Fibroblast of pulmonary artery (primary cell): ENCODE measurements around the gene DUOXA2.

Experiments
- DNase-seq: peaks from one replicate; pipeline ENCODE4 v3.0.0-alpha.2; 2010; ENCODE audit warnings: low read depth
- H3K4me3 ChIP-seq: replicated peaks from 2 replicates; pipeline ENCODE4 v1.5.1; 2011; ENCODE audit warnings: low read depth, mild to moderate bottlenecking, control low read depth, low read length, moderate library complexity
- TF ChIP-seq, protein P1 (sequence below): IDR thresholded peaks from 2 replicates; pipeline ENCODE4 v1.5.1; 2011; ENCODE audit warnings: mild to moderate bottlenecking, control low read depth, low read length, inconsistent platforms; ENCODE audit errors: missing control alignments

The DUOXA2 gene

GRCh38 chr15:45084163-45084562 lies 30.0 kb upstream of the DUOXA2 start:
- TF ChIP-seq, protein P1, sequence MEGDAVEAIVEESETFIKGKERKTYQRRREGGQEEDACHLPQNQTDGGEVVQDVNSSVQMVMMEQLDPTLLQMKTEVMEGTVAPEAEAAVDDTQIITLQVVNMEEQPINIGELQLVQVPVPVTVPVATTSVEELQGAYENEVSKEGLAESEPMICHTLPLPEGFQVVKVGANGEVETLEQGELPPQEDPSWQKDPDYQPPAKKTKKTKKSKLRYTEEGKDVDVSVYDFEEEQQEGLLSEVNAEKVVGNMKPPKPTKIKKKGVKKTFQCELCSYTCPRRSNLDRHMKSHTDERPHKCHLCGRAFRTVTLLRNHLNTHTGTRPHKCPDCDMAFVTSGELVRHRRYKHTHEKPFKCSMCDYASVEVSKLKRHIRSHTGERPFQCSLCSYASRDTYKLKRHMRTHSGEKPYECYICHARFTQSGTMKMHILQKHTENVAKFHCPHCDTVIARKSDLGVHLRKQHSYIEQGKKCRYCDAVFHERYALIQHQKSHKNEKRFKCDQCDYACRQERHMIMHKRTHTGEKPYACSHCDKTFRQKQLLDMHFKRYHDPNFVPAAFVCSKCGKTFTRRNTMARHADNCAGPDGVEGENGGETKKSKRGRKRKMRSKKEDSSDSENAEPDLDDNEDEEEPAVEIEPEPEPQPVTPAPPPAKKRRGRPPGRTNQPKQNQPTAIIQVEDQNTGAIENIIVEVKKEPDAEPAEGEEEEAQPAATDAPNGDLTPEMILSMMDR = no peak
- DNase-seq = no peak
- no peak overlapping the region for H3K4me3 ChIP-seq

- no peak for DNase-seq
- TF ChIP-seq, protein P1 = no peak
- no peak overlapping the region for H3K4me3 ChIP-seq
These were observed 26.6 kb upstream of the DUOXA2 start for GRCh38 chr15:45087513-45087912.

- H3K4me3 ChIP-seq = no peak overlapping the region
- DNase-seq = no peak
- TF ChIP-seq, protein P1 = no peak
These were observed 25.1 kb upstream of the DUOXA2 start for GRCh38 chr15:45088801-45089711.

- no peak overlapping the region for H3K4me3 ChIP-seq
- TF ChIP-seq, protein P1 = no peak
- no peak for DNase-seq
These were observed 24.3 kb upstream of the DUOXA2 start for GRCh38 chr15:45089712-45090373.

- H3K4me3 ChIP-seq = no peak overlapping the region
- TF ChIP-seq, protein P1 = no peak
- peak; percentile 63 for DNase-seq
These were observed 23.0 kb upstream of the DUOXA2 start for GRCh38 chr15:45091161-45091560.

DNA sequence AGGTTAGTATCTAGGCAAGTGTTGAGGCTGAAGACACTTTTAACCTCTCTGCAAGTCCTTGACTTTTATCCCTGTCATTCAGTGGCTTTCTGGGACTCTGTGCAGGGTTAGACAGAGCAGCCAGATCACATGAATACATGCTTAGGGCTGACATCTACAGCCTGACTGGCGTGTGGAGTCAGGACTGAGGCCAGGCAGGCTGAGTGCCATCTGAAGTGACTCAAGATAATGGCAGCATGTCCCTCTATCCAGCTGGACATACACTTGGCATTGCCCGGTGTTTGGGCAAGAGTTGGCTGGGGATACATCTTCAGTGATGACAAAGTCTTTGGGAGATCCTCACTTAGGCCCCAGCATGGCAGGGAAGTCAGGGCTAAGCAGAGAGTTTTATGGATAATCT lies 22.6 kb upstream of the DUOXA2 start:
- DNase-seq = no peak
- TF ChIP-seq, protein P1 = no peak
- H3K4me3 ChIP-seq = no peak overlapping the region

- TF ChIP-seq, protein P1 = no peak
- no peak for DNase-seq
- no peak overlapping the region for H3K4me3 ChIP-seq
These were observed 21.1 kb upstream of the DUOXA2 start for GRCh38 chr15:45093013-45093412.
